Measurements from ENCODE around the gene IVNS1ABP.
"Not testable (repeated sequence)": the region's sequence is repeated elsewhere in the genome, so short reads cannot be mapped to it uniquely, and the experiment has no call there.

DNA sequence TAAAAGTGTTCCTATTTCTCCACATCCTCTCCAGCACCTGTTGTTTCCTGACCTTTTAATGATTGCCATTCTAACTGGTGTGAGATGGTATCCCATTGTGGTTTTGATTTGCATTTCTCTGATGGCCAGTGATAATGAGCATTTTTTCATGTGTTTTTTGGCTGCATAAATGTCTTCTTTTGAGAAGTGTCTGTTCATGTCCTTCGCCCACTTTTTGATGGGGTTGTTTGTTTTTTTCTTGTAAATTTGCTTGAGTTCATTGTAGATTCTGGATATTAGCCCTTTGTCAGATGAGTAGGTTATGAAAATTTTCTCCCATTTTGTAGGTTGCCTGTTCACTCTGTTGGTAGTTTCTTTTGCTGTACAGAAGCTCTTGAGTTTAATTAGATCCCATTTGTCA, 64.6 kb downstream of the IVNS1ABP start:
- TF ChIP-seq, protein P1, sequence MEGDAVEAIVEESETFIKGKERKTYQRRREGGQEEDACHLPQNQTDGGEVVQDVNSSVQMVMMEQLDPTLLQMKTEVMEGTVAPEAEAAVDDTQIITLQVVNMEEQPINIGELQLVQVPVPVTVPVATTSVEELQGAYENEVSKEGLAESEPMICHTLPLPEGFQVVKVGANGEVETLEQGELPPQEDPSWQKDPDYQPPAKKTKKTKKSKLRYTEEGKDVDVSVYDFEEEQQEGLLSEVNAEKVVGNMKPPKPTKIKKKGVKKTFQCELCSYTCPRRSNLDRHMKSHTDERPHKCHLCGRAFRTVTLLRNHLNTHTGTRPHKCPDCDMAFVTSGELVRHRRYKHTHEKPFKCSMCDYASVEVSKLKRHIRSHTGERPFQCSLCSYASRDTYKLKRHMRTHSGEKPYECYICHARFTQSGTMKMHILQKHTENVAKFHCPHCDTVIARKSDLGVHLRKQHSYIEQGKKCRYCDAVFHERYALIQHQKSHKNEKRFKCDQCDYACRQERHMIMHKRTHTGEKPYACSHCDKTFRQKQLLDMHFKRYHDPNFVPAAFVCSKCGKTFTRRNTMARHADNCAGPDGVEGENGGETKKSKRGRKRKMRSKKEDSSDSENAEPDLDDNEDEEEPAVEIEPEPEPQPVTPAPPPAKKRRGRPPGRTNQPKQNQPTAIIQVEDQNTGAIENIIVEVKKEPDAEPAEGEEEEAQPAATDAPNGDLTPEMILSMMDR (IDR thresholded peaks at IDR 0.05; ENCODE audit: low read depth, low read length, poor library complexity, severe bottlenecking): not testable (repeated sequence)
- TF ChIP-seq EZH2phosphoT487 (IDR thresholded peaks at IDR 0.05; ENCODE audit: borderline replicate concordance, low read length): not testable (repeated sequence)
